IgD-negative memory B cell (primary cell): ENCODE results near the gene LAPTM5. TPM values are rescaled to one million over a fixed set of nuclear protein-coding genes. Genes with fewer than 3 reads are reported as not detected.
"Not testable (repeated sequence)": the region's sequence is repeated elsewhere in the genome, so short reads cannot be mapped to it uniquely, and the experiment has no call there.

Source experiments
- H3K27ac Mint-ChIP-seq, 3 donors: one replicate each; pipeline ENCODE4 v1.8.0; 2020 to 2022; ENCODE audit warnings: mild to moderate bottlenecking in 3 of 3, mixed read lengths in 3 of 3, moderate library complexity in 1 of 3
- H3K27me3 Mint-ChIP-seq: one replicate; pipeline ENCODE4 v1.8.0; 2021; ENCODE audit warnings: mixed read lengths
- H3K36me3 Mint-ChIP-seq: one replicate; pipeline ENCODE4 v1.8.0; 2020; ENCODE audit warnings: mild to moderate bottlenecking, mixed read lengths
- H3K4me1 Mint-ChIP-seq, 3 donors: one replicate each; pipeline ENCODE4 v1.8.0; 2020 to 2022; ENCODE audit warnings: mixed read lengths in 3 of 3, mild to moderate bottlenecking in 1 of 3
- H3K4me3 Mint-ChIP-seq, 4 donors: one replicate each; pipeline ENCODE4 v1.8.0; 2020 to 2022; ENCODE audit warnings: mild to moderate bottlenecking in 4 of 4, mixed read lengths in 4 of 4, moderate library complexity in 3 of 4
- H3K9me3 Mint-ChIP-seq, 3 donors: one replicate each; pipeline ENCODE4 v1.8.0; 2020 to 2021; ENCODE audit warnings: mixed read lengths in 3 of 3, mild to moderate bottlenecking in 1 of 3
- polyA plus RNA-seq: library from polyadenylated mRNA; unstranded; fragments of 300-500 nt; fragmentation: Illumina TruSeq; gene quantifications from one replicate; pipeline ENCODE4 v1.2.3, GENCODE V29; 2021

The LAPTM5 gene
- polyA plus RNA-seq, 1 donor from 2014 or later: 1,002 TPM

DNA sequence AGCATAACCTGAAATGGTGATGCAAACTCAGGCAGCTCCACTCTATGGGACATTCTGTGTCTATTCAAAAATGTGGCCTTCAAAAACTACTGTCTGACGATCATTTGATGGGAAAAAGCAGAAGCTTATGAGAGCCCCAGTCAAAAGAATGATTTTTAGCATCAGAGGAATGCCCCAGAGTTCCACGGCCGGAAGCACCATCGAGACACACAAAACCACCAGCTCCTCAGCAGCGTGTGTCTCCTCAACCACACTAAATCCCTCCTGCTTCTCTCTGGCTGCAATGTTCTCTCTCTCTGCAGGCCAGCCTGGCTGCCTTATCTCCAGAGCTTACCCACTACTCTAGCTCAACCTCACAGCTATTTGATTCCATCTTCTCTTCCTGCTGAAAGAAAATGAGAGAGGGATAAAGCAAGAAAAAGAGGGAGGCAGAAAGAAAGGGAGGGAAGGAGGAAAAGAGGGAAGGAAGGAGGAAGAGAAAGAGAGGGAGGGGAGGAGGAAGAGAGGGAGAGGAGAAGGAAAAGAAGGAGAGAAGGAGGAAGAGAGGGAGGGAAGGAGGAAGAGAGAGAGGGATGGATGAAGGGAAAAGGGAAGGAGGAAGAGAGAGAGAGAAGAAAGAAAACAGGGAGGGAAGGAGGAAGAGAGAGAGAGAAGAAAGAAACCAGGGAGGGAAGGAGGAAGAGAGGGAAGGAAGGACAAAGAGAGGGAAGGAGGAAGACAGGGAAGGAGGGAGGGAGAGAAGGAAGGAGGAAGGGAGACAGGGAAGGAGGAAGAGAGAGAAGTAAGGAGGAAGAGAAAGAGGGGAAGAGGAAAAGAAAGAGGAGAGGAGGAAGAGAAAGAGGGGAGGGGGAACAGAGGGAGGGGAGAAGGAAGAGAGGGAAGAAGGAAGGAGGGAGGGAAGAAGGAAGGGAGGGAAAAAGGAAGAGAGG, 33.5 kb upstream of the LAPTM5 start:
- Mint-ChIP-seq H3K27ac (peak overlapping the region; percentile 19 to 69 (median 46)), H3K9me3 (no peaks in the 10 kb centered on the region), H3K27me3 (peaks cover 24% of the 10 kb centered on the region), H3K4me3 (peak overlapping the region in 2 of 4 donors; percentile 32 to 63), H3K36me3 (no peaks in the 10 kb centered on the region), H3K4me1 (peaks cover 6 to 9% (median 7%) of the 10 kb centered on the region in 3 donors)

- Mint-ChIP-seq H3K27ac (peak overlapping the region in 1 of 3 donors; percentile 47), H3K27me3 (peaks cover 24% of the 10 kb centered on the region), H3K4me3 (peak overlapping the region in 1 of 4 donors; percentile 35)
- not testable (repeated sequence) for H3K36me3 Mint-ChIP-seq, H3K4me1 Mint-ChIP-seq, H3K9me3 Mint-ChIP-seq
Observed at GRCh38 chr1:30790256-30790525, 32.6 kb upstream of the LAPTM5 start.

- Mint-ChIP-seq H3K36me3 (no peaks in the 10 kb centered on the region), H3K27ac (peak overlapping the region in 1 of 3 donors; percentile 50), H3K4me3 (peak overlapping the region in 2 of 4 donors; percentile 35 to 47), H3K27me3 (peaks cover 27% of the 10 kb centered on the region), H3K4me1 (peaks cover 6 to 9% (median 7%) of the 10 kb centered on the region in 3 donors), H3K9me3 (no peaks in the 10 kb centered on the region)
Observed at GRCh38 chr1:30789388-30790255, 32.0 kb upstream of the LAPTM5 start.

GRCh38 chr1:30788580-30789387, 31.2 kb upstream of the LAPTM5 start:
- Mint-ChIP-seq H3K9me3 (no peaks in the 10 kb centered on the region), H3K27ac (peak overlapping the region in 1 of 3 donors; percentile 50), H3K4me1 (peaks cover 6 to 9% (median 7%) of the 10 kb centered on the region in 3 donors)

GRCh38 chr1:30787856-30788495, 30.4 kb upstream of the LAPTM5 start:
- Mint-ChIP-seq H3K27me3 (peaks cover 26% of the 10 kb centered on the region), H3K4me3 (peak overlapping the region in 1 of 4 donors; percentile 63), H3K36me3 (no peaks in the 10 kb centered on the region), H3K27ac (no peak overlapping the region), H3K4me1 (peaks cover 7 to 10% (median 8%) of the 10 kb centered on the region in 3 donors), H3K9me3 (no peaks in the 10 kb centered on the region)

More at GRCh38 chr1:30788580-30789387, 31.2 kb upstream of the LAPTM5 start:
- Mint-ChIP-seq H3K36me3 (no peaks in the 10 kb centered on the region), H3K27me3 (peaks cover 27% of the 10 kb centered on the region), H3K4me3 (peak overlapping the region in 1 of 4 donors; percentile 47)

GRCh38 chr1:30787266-30787665, 29.7 kb upstream of the LAPTM5 start:
- H3K27me3 Mint-ChIP-seq: peaks cover 25% of the 10 kb centered on the region
- no peak overlapping the region for H3K4me3 Mint-ChIP-seq
- H3K27ac Mint-ChIP-seq: peak overlapping the region in 1 of 3 donors; percentile 26
- H3K9me3 Mint-ChIP-seq: no peaks in the 10 kb centered on the region
- H3K36me3 Mint-ChIP-seq: no peaks in the 10 kb centered on the region
- peaks cover 7 to 14% (median 10%) of the 10 kb centered on the region in 3 donors for H3K4me1 Mint-ChIP-seq

GRCh38 chr1:30786264-30786991, 28.9 kb upstream of the LAPTM5 start:
- Mint-ChIP-seq H3K4me3 (peak overlapping the region in 1 of 4 donors; percentile 23), H3K9me3 (no peaks in the 10 kb centered on the region), H3K27ac (no peak overlapping the region), H3K4me1 (peaks cover 7 to 14% (median 10%) of the 10 kb centered on the region in 3 donors), H3K36me3 (no peaks in the 10 kb centered on the region), H3K27me3 (peaks cover 25% of the 10 kb centered on the region)

DNA sequence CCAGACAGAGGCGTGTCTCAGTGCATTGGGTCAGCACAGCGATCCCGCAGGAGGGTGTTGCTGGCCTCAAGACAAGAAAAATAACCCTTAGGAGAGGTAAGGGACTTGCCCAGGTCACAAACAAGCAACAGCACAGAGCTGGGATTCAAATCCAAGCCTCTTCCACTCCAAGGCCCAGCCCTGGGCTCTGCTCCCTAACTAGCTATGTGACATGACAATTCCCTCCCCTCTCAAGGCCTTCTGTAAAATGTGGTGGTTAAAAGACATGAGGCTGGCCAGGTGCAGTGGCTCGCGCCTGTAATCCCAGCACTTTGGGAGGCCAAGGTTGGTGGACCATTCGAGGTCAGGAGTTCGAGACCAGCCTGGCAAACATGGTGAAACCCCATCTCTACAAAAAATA, 28.1 kb upstream of the LAPTM5 start:
- Mint-ChIP-seq H3K27ac (no peak overlapping the region), H3K4me1 (peaks cover 5 to 12% (median 7%) of the 10 kb centered on the region in 3 donors), H3K4me3 (peak overlapping the region in 1 of 4 donors; percentile 68), H3K36me3 (peaks cover under 1% of the 10 kb centered on the region), H3K27me3 (peaks cover 25% of the 10 kb centered on the region), H3K9me3 (no peaks in the 10 kb centered on the region)

GRCh38 chr1:30785181-30785580, 27.6 kb upstream of the LAPTM5 start:
- H3K4me1 Mint-ChIP-seq: peaks cover 7 to 14% (median 9%) of the 10 kb centered on the region in 3 donors
- no peak overlapping the region for H3K27ac Mint-ChIP-seq
- no peak overlapping the region for H3K4me3 Mint-ChIP-seq

DNA sequence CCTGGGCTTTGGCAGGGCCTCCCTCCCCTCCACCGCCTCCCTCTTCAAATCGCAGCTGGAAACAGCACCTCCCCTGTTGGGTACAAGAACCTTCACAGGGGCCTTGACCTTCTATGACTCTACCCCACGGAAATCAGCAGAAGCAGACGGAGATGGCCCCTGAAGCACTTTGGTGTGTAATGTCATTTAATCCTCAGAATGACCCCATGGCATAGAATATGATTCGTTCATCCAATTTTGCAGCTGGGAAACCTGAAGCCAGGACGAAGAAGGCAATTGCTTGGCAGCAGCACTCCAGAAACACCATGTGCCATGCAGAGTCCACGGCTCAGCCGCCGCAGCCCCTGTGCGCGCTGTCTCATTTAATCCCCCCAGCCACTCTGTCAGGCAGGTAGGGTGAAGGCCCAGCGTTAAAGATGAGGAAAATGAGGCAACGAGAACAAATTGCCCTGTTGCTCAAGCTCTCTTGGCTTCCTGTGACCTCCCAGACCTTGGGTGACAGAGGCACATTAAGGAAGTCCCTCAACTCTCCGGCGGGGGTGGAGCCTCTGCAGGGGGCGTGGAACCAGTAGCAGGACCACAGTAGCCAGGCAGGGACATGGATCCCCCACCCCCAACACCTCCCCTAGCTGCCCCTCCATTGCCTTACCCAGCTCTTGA, 25.8 kb upstream of the LAPTM5 start:
- H3K36me3 Mint-ChIP-seq: peaks cover 1% of the 10 kb centered on the region
- H3K27me3 Mint-ChIP-seq: peaks cover 15% of the 10 kb centered on the region
- no peak overlapping the region for H3K4me3 Mint-ChIP-seq
- H3K9me3 Mint-ChIP-seq: no peaks in the 10 kb centered on the region
- peaks cover 18 to 22% (median 21%) of the 10 kb centered on the region in 3 donors for H3K4me1 Mint-ChIP-seq
- peak overlapping the region in 1 of 3 donors; percentile 59 for H3K27ac Mint-ChIP-seq

More at GRCh38 chr1:30785181-30785580, 27.6 kb upstream of the LAPTM5 start:
- no peaks in the 10 kb centered on the region for H3K9me3 Mint-ChIP-seq
- H3K36me3 Mint-ChIP-seq: peaks cover 1% of the 10 kb centered on the region
- H3K27me3 Mint-ChIP-seq: peaks cover 27% of the 10 kb centered on the region

DNA sequence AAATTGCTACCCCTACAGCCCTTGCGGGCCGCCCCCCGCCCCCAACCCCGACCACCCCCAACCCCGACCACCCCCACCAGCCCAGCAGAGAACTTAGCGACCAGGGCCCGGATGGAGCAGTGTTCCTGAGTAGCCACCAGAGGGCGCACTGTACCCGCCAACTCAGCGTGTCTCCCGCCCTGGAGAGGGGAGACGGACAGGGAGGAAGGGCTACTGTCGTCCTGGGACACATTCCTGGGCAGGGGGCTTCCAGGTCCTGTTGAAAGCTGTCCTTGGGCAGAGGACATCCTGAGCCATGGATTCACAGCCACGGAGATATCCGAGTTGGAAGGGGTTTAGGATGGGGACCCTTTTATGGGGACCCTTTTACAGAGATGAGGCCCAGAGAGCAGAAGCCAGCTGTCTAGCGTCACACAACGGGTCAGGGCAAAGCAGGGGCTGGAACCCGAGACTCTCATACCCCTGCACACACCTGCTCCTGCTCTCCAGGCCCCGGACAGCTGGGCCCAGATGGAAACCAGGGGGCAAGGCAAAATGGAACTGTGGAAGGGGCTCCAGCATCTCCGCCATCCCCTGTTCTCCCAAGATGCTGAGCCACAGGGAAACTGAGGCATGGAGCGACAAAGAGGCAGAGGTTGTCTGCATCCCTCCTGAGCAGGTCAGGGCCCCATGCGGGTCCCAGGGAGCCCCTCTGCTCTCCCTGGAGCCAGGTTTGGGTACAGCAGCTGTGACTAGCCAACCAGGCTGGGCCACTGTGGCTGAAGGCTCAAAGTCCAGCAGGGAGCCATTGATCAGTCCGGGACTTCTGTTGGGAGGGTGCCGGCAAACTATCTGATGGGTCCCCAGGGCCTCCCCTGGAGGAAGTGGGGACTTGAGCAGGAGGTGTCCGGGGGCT, 25.0 kb upstream of the LAPTM5 start:
- H3K27ac Mint-ChIP-seq: peak overlapping the region in 2 of 3 donors; percentile 59 to 64
- peaks cover 9% of the 10 kb centered on the region for H3K27me3 Mint-ChIP-seq
- H3K4me1 Mint-ChIP-seq: peaks cover 18 to 23% (median 22%) of the 10 kb centered on the region in 3 donors
- H3K9me3 Mint-ChIP-seq: no peaks in the 10 kb centered on the region
- peak overlapping the region in 1 of 4 donors; percentile 79 for H3K4me3 Mint-ChIP-seq
- peaks cover 1% of the 10 kb centered on the region for H3K36me3 Mint-ChIP-seq

DNA sequence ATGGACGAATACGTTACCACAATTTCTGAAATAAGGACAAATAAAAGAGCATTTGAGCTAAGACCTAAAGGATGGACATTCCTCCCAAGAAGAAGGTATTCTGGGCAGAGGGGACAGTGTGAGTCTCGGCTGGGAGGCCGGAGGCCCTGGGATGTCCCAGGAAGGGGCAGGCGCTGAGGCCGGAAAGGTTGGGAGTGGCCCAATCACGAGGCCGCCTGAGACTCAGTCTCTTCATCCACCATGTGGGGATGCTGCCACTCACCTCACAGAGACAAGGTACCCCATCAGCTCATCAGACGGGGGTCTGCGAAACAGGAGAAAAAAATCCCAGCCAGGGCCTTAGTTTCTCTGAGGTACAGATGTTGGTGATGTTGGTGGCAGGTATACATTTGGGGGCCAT, 24.3 kb upstream of the LAPTM5 start:
- peaks cover 18 to 23% (median 22%) of the 10 kb centered on the region in 3 donors for H3K4me1 Mint-ChIP-seq
- peaks cover 9% of the 10 kb centered on the region for H3K27me3 Mint-ChIP-seq
- no peak overlapping the region for H3K27ac Mint-ChIP-seq
- no peak overlapping the region for H3K4me3 Mint-ChIP-seq
- peaks cover 1% of the 10 kb centered on the region for H3K36me3 Mint-ChIP-seq
- no peaks in the 10 kb centered on the region for H3K9me3 Mint-ChIP-seq
